Measurements from ENCODE around the gene ATP8B1.
"Not testable (repeated sequence)": the region's sequence is repeated elsewhere in the genome, so short reads cannot be mapped to it uniquely, and the experiment has no call there.

ATP8B1 gene

GRCh38 chr18:57827646-57828045, 24.5 kb upstream of the ATP8B1 start:
- no peak for DNase-seq
- no peak for TF ChIP-seq CTCF (IDR thresholded peaks at IDR 0.05; ENCODE audit: low read depth, low read length, missing control alignments)
- no peak overlapping the region for H3K4me3 ChIP-seq (ENCODE audit: low read depth, low read length)
- H3K36me3 ChIP-seq (replicated peaks) = no peaks in the 10 kb centered on the region
- no peak overlapping the region for H3K27ac ChIP-seq
- no peaks in the 10 kb centered on the region for H3K27me3 ChIP-seq (replicated peaks)
- in situ Hi-C loops (cut with HindIII; ENCODE audit: low pct_ligation_motif_present, low sequenced_read_pairs) = no loop called here

- Histone ChIP-seq H3K27ac (no peak overlapping the region), H3K4me3 (ENCODE audit: low read depth, low read length) (no peak overlapping the region), H3K27me3 (replicated peaks) (no peaks in the 10 kb centered on the region), H3K36me3 (replicated peaks) (no peaks in the 10 kb centered on the region)
- DNase-seq = no peak
- TF ChIP-seq CTCF (IDR thresholded peaks at IDR 0.05; ENCODE audit: low read depth, low read length, missing control alignments) = no peak
- in situ Hi-C loops (cut with HindIII; ENCODE audit: low pct_ligation_motif_present, low sequenced_read_pairs) = no loop called here
Observed at GRCh38 chr18:57826252-57826651, 23.1 kb upstream of the ATP8B1 start.

GRCh38 chr18:57820583-57820982, 17.5 kb upstream of the ATP8B1 start:
- peak; percentile 41 for DNase-seq
- in situ Hi-C loops (cut with HindIII; ENCODE audit: low pct_ligation_motif_present, low sequenced_read_pairs); H3K4me3 ChIP-seq (ENCODE audit: low read depth, low read length); H3K36me3 ChIP-seq (replicated peaks); H3K27me3 ChIP-seq (replicated peaks): not testable (repeated sequence)
- peak overlapping the region; percentile 93 for H3K27ac ChIP-seq

- peak; percentile 97 for DNase-seq
- no peak overlapping the region for H3K4me3 ChIP-seq (ENCODE audit: low read depth, low read length)
- H3K27ac ChIP-seq = peak overlapping the region; percentile 93
- no peaks in the 10 kb centered on the region for H3K36me3 ChIP-seq (replicated peaks)
- no peak for TF ChIP-seq CTCF (IDR thresholded peaks at IDR 0.05; ENCODE audit: low read depth, low read length, missing control alignments)
- in situ Hi-C loops (cut with HindIII; ENCODE audit: low pct_ligation_motif_present, low sequenced_read_pairs) = no loop called here
- no peaks in the 10 kb centered on the region for H3K27me3 ChIP-seq (replicated peaks)
Observed at GRCh38 chr18:57819671-57820460, 16.8 kb upstream of the ATP8B1 start.

- no peak for DNase-seq
- in situ Hi-C loops (cut with HindIII; ENCODE audit: low pct_ligation_motif_present, low sequenced_read_pairs) = no loop called here
- Histone ChIP-seq H3K27me3 (replicated peaks) (no peaks in the 10 kb centered on the region), H3K27ac (peak overlapping the region; percentile 93), H3K36me3 (replicated peaks) (no peaks in the 10 kb centered on the region), H3K4me3 (ENCODE audit: low read depth, low read length) (no peak overlapping the region)
- TF ChIP-seq CTCF (IDR thresholded peaks at IDR 0.05; ENCODE audit: low read depth, low read length, missing control alignments) = no peak
Observed at GRCh38 chr18:57819119-57819518, 16.0 kb upstream of the ATP8B1 start.

GRCh38 chr18:57816208-57816954, 13.3 kb upstream of the ATP8B1 start:
- in situ Hi-C loops (cut with HindIII; ENCODE audit: low pct_ligation_motif_present, low sequenced_read_pairs) = no loop called here

More at GRCh38 chr18:57816208-57816954, 13.3 kb upstream of the ATP8B1 start:
- DNase-seq = no peak
- TF ChIP-seq CTCF (IDR thresholded peaks at IDR 0.05; ENCODE audit: low read depth, low read length, missing control alignments) = no peak
- no peak overlapping the region for H3K27ac ChIP-seq
- H3K4me3 ChIP-seq (ENCODE audit: low read depth, low read length) = no peak overlapping the region
- no peaks in the 10 kb centered on the region for H3K36me3 ChIP-seq (replicated peaks)
- no peaks in the 10 kb centered on the region for H3K27me3 ChIP-seq (replicated peaks)

Measured in brain microvascular endothelial cell (primary cell).